NB4 (cell line): Measurements from ENCODE around the gene MYO10.
"Not testable (repeated sequence)": the region's sequence is repeated elsewhere in the genome, so short reads cannot be mapped to it uniquely, and the experiment has no call there.

ENCODE experiments used
- DNase-seq: peaks from one replicate; pipeline ENCODE4 v3.0.0; 2010; ENCODE audit warnings: low read depth
- H3K4me3 ChIP-seq: one replicate; pipeline ENCODE4 v1.5.1; 2011; ENCODE audit warnings: mild to moderate bottlenecking, low read depth, low read length, moderate library complexity
- CTCF ChIP-seq: IDR thresholded peaks from one replicate; pipeline ENCODE4 v1.5.1; 2012; ENCODE audit warnings: low read depth, low read length
- MAX ChIP-seq: IDR thresholded peaks from 2 replicates; pipeline ENCODE4 v1.6.1; 2011; ENCODE audit warnings: low read depth, low read length
- MYC ChIP-seq: IDR thresholded peaks from 2 replicates; pipeline ENCODE4 v1.6.1; 2011; ENCODE audit warnings: low read depth, low read length
- POLR2A ChIP-seq: IDR thresholded peaks from 2 replicates; pipeline ENCODE4 v1.6.1; 2011; ENCODE audit warnings: mild to moderate bottlenecking; ENCODE audit not compliant: insufficient read length; ENCODE audit errors: extremely low read depth

The MYO10 gene

GRCh38 chr5:16661713-16662112, 274.4 kb downstream of the MYO10 start:
- TF ChIP-seq MAX (no peak), CTCF (no peak), POLR2A (no peak)
- H3K4me3 ChIP-seq = no peak overlapping the region
- no peak for DNase-seq

GRCh38 chr5:16660982-16661381, 275.1 kb downstream of the MYO10 start:
- DNase-seq = no peak

GRCh38 chr5:16659536-16659935, 276.6 kb downstream of the MYO10 start:
- no peak for DNase-seq
- TF ChIP-seq POLR2A (no peak), CTCF (no peak), MAX (no peak), MYC (no peak)

More at GRCh38 chr5:16660982-16661381, 275.1 kb downstream of the MYO10 start:
- H3K4me3 ChIP-seq = no peak overlapping the region
- TF ChIP-seq MYC = no peak
- no peak for TF ChIP-seq MAX
- no peak for TF ChIP-seq POLR2A
- no peak for TF ChIP-seq CTCF

GRCh38 chr5:16656561-16657191, 279.4 kb downstream of the MYO10 start:
- H3K4me3 ChIP-seq = no peak overlapping the region
- no peak for TF ChIP-seq MYC
- no peak for TF ChIP-seq MAX
- no peak for TF ChIP-seq POLR2A
- TF ChIP-seq CTCF = no peak
- DNase-seq = no peak

More at GRCh38 chr5:16659536-16659935, 276.6 kb downstream of the MYO10 start:
- H3K4me3 ChIP-seq = no peak overlapping the region

GRCh38 chr5:16654647-16655334, 281.3 kb downstream of the MYO10 start:
- no peak overlapping the region for H3K4me3 ChIP-seq
- TF ChIP-seq MAX (no peak), MYC (no peak), CTCF (no peak), POLR2A (no peak)
- DNase-seq = peak; percentile 18

- not testable (repeated sequence) for H3K4me3 ChIP-seq, DNase-seq
Observed at GRCh38 chr5:16648739-16649138, 287.3 kb downstream of the MYO10 start.
